ENCODE results near the gene RCL1. TPM values are rescaled to one million over a fixed set of nuclear protein-coding genes. Genes with fewer than 3 reads are reported as not detected.
"Not testable (repeated sequence)": the region's sequence is repeated elsewhere in the genome, so short reads cannot be mapped to it uniquely, and the experiment has no call there.

The RCL1 gene
- total RNA-seq, 3 donors from 2014 or later = 12.0 to 13.3 (median 12.4) TPM

- H3K36me3 ChIP-seq (ENCODE audit: low read depth) = peaks cover 5% of the 10 kb centered on the region
- peaks cover 13% of the 10 kb centered on the region for H3K4me1 ChIP-seq (ENCODE audit: low read depth)
- H3K9me3 ChIP-seq = no peaks in the 10 kb centered on the region
- TF ChIP-seq CTCF (IDR thresholded peaks at IDR 0.05) = no peak
- ATAC-seq = no peak
- H3K4me3 ChIP-seq = no peak overlapping the region
- intact Hi-C loops (cut with DNase I, micrococcal nuclease) = loop anchor here in 1 of 2 donors (10.0 kb wide), 1 partner anchor 190 kb away; the partner anchor contains the start of gene JAK2
- no peak for DNase-seq
Observed at GRCh38 chr9:4794691-4795090, 1.9 kb downstream of the RCL1 start.

- not testable (repeated sequence) for H3K36me3 ChIP-seq (ENCODE audit: low read depth); DNase-seq; H3K9me3 ChIP-seq; H3K4me3 ChIP-seq; ATAC-seq
- peaks cover 13% of the 10 kb centered on the region for H3K4me1 ChIP-seq (ENCODE audit: low read depth)
- intact Hi-C loops (cut with DNase I, micrococcal nuclease) = loop anchor here in 1 of 2 donors (10.0 kb wide), 1 partner anchor 190 kb away; the partner anchor contains the start of gene JAK2
Observed at GRCh38 chr9:4795108-4795507, 2.4 kb downstream of the RCL1 start.

- intact Hi-C loops (cut with DNase I, micrococcal nuclease) = loop anchor here in 1 of 2 donors (10.0 kb wide), 1 partner anchor 188 kb away; the partner anchor contains the start of gene JAK2
- Histone ChIP-seq H3K9me3 (no peaks in the 10 kb centered on the region), H3K4me3 (no peak overlapping the region), H3K36me3 (ENCODE audit: low read depth) (peaks cover 5% of the 10 kb centered on the region), H3K4me1 (ENCODE audit: low read depth) (peaks cover 13% of the 10 kb centered on the region)
- no peak for DNase-seq
- no peak for ATAC-seq
- no peak for TF ChIP-seq CTCF (IDR thresholded peaks at IDR 0.05)
Observed at GRCh38 chr9:4796530-4796929, 3.8 kb downstream of the RCL1 start.

GRCh38 chr9:4796988-4797853, 4.5 kb downstream of the RCL1 start:
- Histone ChIP-seq H3K4me3 (no peak overlapping the region), H3K9me3 (no peaks in the 10 kb centered on the region), H3K4me1 (ENCODE audit: low read depth) (peaks cover 8% of the 10 kb centered on the region), H3K36me3 (ENCODE audit: low read depth) (peaks cover 5% of the 10 kb centered on the region)
- intact Hi-C loops (cut with DNase I, micrococcal nuclease) = loop anchor here in 1 of 2 donors (10.0 kb wide), 1 partner anchor 188 kb away; the partner anchor contains the start of gene JAK2
- TF ChIP-seq CTCF (IDR thresholded peaks at IDR 0.05) = peak; percentile 25
- peak in 1 of 3 donors; percentile 49 for DNase-seq
- no peak for ATAC-seq

- Histone ChIP-seq H3K9me3 (no peaks in the 10 kb centered on the region), H3K4me1 (ENCODE audit: low read depth) (peaks cover 4% of the 10 kb centered on the region), H3K36me3 (ENCODE audit: low read depth) (peaks cover 2% of the 10 kb centered on the region), H3K4me3 (no peak overlapping the region)
- ATAC-seq (no peak), DNase-seq (no peak)
- no peak for TF ChIP-seq CTCF (IDR thresholded peaks at IDR 0.05)
- intact Hi-C loops (cut with DNase I, micrococcal nuclease) = loop anchor here in 1 of 2 donors (10.0 kb wide), 1 partner anchor 187 kb away; the partner anchor contains the start of gene JAK2
Observed at GRCh38 chr9:4797854-4798150, 5.1 kb downstream of the RCL1 start.

Data from mucosa of descending colon (tissue), 3 donors.